Cardiac septum (tissue), 1 donor: Measurements from ENCODE around the gene ACOXL. TPM values are rescaled to one million over a fixed set of nuclear protein-coding genes. Genes with fewer than 3 reads are reported as not detected.

Experiments
- DNase-seq: peaks from one replicate; pipeline ENCODE4 v3.0.0-alpha.2; 2020; ENCODE audit warnings: low spot score
- intact Hi-C: fragments of 100-400 bp; cut with DNase I; formaldehyde crosslinking; loops from one replicate; pipeline ENCODE4 v1.14.0; 2022
- total RNA-seq: library from RNA; stranded (reverse); fragmentation: NEBNext Ultra II Directional; extraction: Animal tissue kit (Norgen Biotek cat#: 25700); gene quantifications from one replicate; pipeline ENCODE4 v1.2.1, GENCODE V29; 2021
- donor health status: DM: no; HTN: no; CAD: no.

ACOXL gene
- total RNA-seq, 1 donor from 2014 or later = not detected

GRCh38 chr2:111123751-111124150 lies 391.4 kb downstream of the ACOXL start:
- intact Hi-C loops = loop anchor here (2.0 kb wide), 1 partner anchor 39 kb away; no protein-coding TSS in a partner anchor
- DNase-seq = no peak

GRCh38 chr2:111126581-111126980 lies 394.2 kb downstream of the ACOXL start:
- no peak for DNase-seq
- intact Hi-C loops = no loop called here

GRCh38 chr2:111127351-111127750 lies 395.0 kb downstream of the ACOXL start:
- DNase-seq = no peak
- intact Hi-C loops = no loop called here

GRCh38 chr2:111128096-111128495 lies 395.7 kb downstream of the ACOXL start:
- intact Hi-C loops = no loop called here
- no peak for DNase-seq

- DNase-seq = no peak
- intact Hi-C loops = no loop called here
These were observed 401.2 kb downstream of the ACOXL start for GRCh38 chr2:111133603-111134002.

GRCh38 chr2:111134055-111134454 lies 401.7 kb downstream of the ACOXL start:
- intact Hi-C loops = no loop called here
- no peak for DNase-seq

- intact Hi-C loops = no loop called here
- DNase-seq = no peak
These were observed 403.0 kb downstream of the ACOXL start for GRCh38 chr2:111135237-111135909.

- intact Hi-C loops = no loop called here
- no peak for DNase-seq
These were observed 403.5 kb downstream of the ACOXL start for GRCh38 chr2:111135910-111136297.

- DNase-seq = no peak
- intact Hi-C loops = no loop called here
These were observed 406.5 kb downstream of the ACOXL start for GRCh38 chr2:111138839-111139238.

- no peak for DNase-seq
- intact Hi-C loops = no loop called here
These were observed 407.4 kb downstream of the ACOXL start for GRCh38 chr2:111139637-111140317.

GRCh38 chr2:111140815-111141214 lies 408.4 kb downstream of the ACOXL start:
- no peak for DNase-seq
- intact Hi-C loops = no loop called here

GRCh38 chr2:111142101-111142500 lies 409.7 kb downstream of the ACOXL start:
- no peak for DNase-seq
- intact Hi-C loops = no loop called here

- DNase-seq = no peak
- intact Hi-C loops = no loop called here
These were observed 410.9 kb downstream of the ACOXL start for GRCh38 chr2:111143107-111143842.

GRCh38 chr2:111143843-111144198 lies 411.4 kb downstream of the ACOXL start:
- DNase-seq = no peak
- intact Hi-C loops = no loop called here

GRCh38 chr2:111145103-111145760 lies 412.9 kb downstream of the ACOXL start:
- intact Hi-C loops = no loop called here
- no peak for DNase-seq

- intact Hi-C loops = no loop called here
- no peak for DNase-seq
These were observed 413.6 kb downstream of the ACOXL start for GRCh38 chr2:111145951-111146350.

GRCh38 chr2:111148225-111148873 lies 416.0 kb downstream of the ACOXL start:
- intact Hi-C loops = no loop called here
- no peak for DNase-seq

- DNase-seq = no peak
- intact Hi-C loops = no loop called here
These were observed 416.6 kb downstream of the ACOXL start for GRCh38 chr2:111148925-111149324.

GRCh38 chr2:111149882-111150455 lies 417.6 kb downstream of the ACOXL start:
- DNase-seq = no peak
- intact Hi-C loops = no loop called here
